K562 (cell line): ENCODE results near the gene KRT80. TPM values are rescaled to one million over a fixed set of nuclear protein-coding genes. Genes with fewer than 3 reads are reported as not detected.

Experiments
- ATAC-seq: fragments of 200-7000 bp; cut with Tn5 transposase; 3 replicates; pipeline ENCODE4 v1.9.1; 2020; ENCODE audit warnings: moderate library complexity
- BruUV-seq: library from RNA; stranded (reverse); fragments of 400-500 nt; replicated peaks from 2 replicates; lab custom pipeline; 2021; lab: Mats Ljungman, UMichigan
- CTCF ChIA-PET: fragments of 300-600 bp; formaldehyde crosslinking; extraction: SDS; loops from one replicate; lab custom pipeline; 2021; ENCODE audit warnings: low intra/inter-chr PET ratio; lab: Yijun Ruan, JAX
- POLR2A ChIA-PET: fragments of 300-600, 350-650 bp; sonication (Branson Sonifier 250); formaldehyde crosslinking; extraction: SDS; loops from one replicate; lab custom pipeline; 2021; ENCODE audit warnings: antibody characterized with exemption, inconsistent platforms; lab: Yijun Ruan, JAX
- DNase-seq, 4 experiments: peaks; one replicate each; pipeline versions ENCODE4 v3.0.0 to v3.0.0-alpha.2; 2011 to 2018; ENCODE audit warnings: low spot score in 3 of 4, mixed read lengths in 3 of 4; ENCODE audit errors: extremely low read depth in 1 of 4
- FAIRE-seq: peaks from 2 replicates; lab custom pipeline; 2011; peaks lifted over from hg19 to GRCh38; lab: Jason Lieb, UNC
- H2AFZ ChIP-seq: 2 replicates; pipeline ENCODE4 v1.6.0; 2011; ENCODE audit warnings: low read depth, low read length, control low read depth, inconsistent platforms
- H3K27ac ChIP-seq: fragments of 200-600 bp; 3 replicates; pipeline ENCODE4 v1.8.0; 2011; ENCODE audit warnings: low read depth, mild to moderate bottlenecking, control low read depth, inconsistent platforms, low read length, moderate library complexity, mixed read lengths; ENCODE audit errors: extremely low read depth
- H3K27me3 ChIP-seq, 2 experiments: fragments of 300-600 bp in 1 of 2; 2 replicates in 1 of 2; 3 replicates in 1 of 2; pipeline versions ENCODE4 v1.6.0 to v1.8.0; 2011; ENCODE audit warnings: inconsistent platforms in 2 of 2, low read length in 2 of 2, mild to moderate bottlenecking in 1 of 2, mixed read lengths in 1 of 2, moderate library complexity in 1 of 2; ENCODE audit not compliant: control insufficient read depth in 2 of 2, insufficient read depth in 2 of 2
- H3K36me3 ChIP-seq: fragments of 300-600 bp; 3 replicates; pipeline ENCODE4 v1.8.0; 2011; ENCODE audit warnings: mild to moderate bottlenecking, low read length, inconsistent platforms; ENCODE audit not compliant: control insufficient read depth, insufficient read depth
- H3K4me1 ChIP-seq, 2 experiments: fragments of 200-600 bp in 1 of 2; replicated peaks in 1 of 2; 2 replicates in 1 of 2; 3 replicates in 1 of 2; pipeline versions ENCODE4 v1.5.1 to v1.8.0; 2011; ENCODE audit warnings: inconsistent platforms in 2 of 2, low read length in 2 of 2, mild to moderate bottlenecking in 1 of 2, mixed read lengths in 1 of 2, moderate library complexity in 1 of 2; ENCODE audit not compliant: control insufficient read depth in 2 of 2, insufficient read depth in 2 of 2
- H3K4me2 ChIP-seq: 2 replicates; pipeline ENCODE4 v1.6.1; 2011; ENCODE audit warnings: low read length, control low read depth, inconsistent platforms, mixed read lengths; ENCODE audit not compliant: insufficient read depth
- H3K4me3 ChIP-seq: fragments of 200-600 bp; sonication (generic), shearing (Covaris generic); 2 replicates; pipeline ENCODE4 v1.5.1; 2016; ENCODE audit warnings: control low read depth, inconsistent platforms
- H3K79me2 ChIP-seq: fragments of 200-600 bp; 3 replicates; pipeline ENCODE4 v1.8.0; 2011; ENCODE audit warnings: low read length, inconsistent platforms; ENCODE audit not compliant: control insufficient read depth, insufficient read depth
- H3K9ac ChIP-seq, 2 experiments: 2 replicates each; pipeline versions ENCODE4 v1.6.0 to v1.6.1; 2011; ENCODE audit warnings: low read depth in 2 of 2, low read length in 2 of 2, control low read depth in 1 of 2, inconsistent platforms in 1 of 2, mild to moderate bottlenecking in 1 of 2, mixed read lengths in 1 of 2; ENCODE audit not compliant: insufficient read depth in 1 of 2
- H3K9me1 ChIP-seq: one replicate; pipeline ENCODE4 v1.6.0; 2011; ENCODE audit warnings: inconsistent platforms, mild to moderate bottlenecking, low read length, moderate library complexity; ENCODE audit not compliant: control insufficient read depth, insufficient read depth
- H3K9me3 ChIP-seq: replicated peaks from 2 replicates; pipeline ENCODE4 v1.5.1; 2011; ENCODE audit warnings: low read depth, low read length, inconsistent platforms; ENCODE audit not compliant: control insufficient read depth, insufficient read depth
- H4K20me1 ChIP-seq: replicated peaks from 2 replicates; pipeline ENCODE4 v1.6.1; 2011; ENCODE audit warnings: low read length, inconsistent platforms, mixed read lengths; ENCODE audit not compliant: control insufficient read depth, insufficient read depth
- BCOR ChIP-seq: fragments of 450-650 bp; IDR thresholded peaks from 2 replicates; pipeline ENCODE4 v1.6.1; 2016
- CCNT2 ChIP-seq: IDR thresholded peaks from 2 replicates; pipeline ENCODE4 v1.6.1; 2011; ENCODE audit warnings: borderline replicate concordance, low read depth, mild to moderate bottlenecking, moderate library complexity, mixed read lengths, low read length; ENCODE audit not compliant: insufficient read length; ENCODE audit errors: extremely low read depth
- FOXA3 ChIP-seq, 2 experiments: fragments of 450-650 bp in 1 of 2; sonication (generic) in 1 of 2; formaldehyde crosslinking; IDR thresholded peaks in 1 of 2; conservative IDR thresholded peaks in 1 of 2; 2 replicates each; pipeline versions ENCODE4 v1.4.0 to v1.8.0; 2020 to 2022; ENCODE audit warnings: mild to moderate bottlenecking in 2 of 2, missing genetic modification reagents in 1 of 2
- HNRNPH1 ChIP-seq: fragments of 200-400 bp; formaldehyde crosslinking; optimal IDR thresholded peaks from 2 replicates; pipeline ENCODE3; 2017; ENCODE audit warnings: low read depth, mild to moderate bottlenecking, low read length, moderate library complexity
- HNRNPL ChIP-seq: fragments of 200-400 bp; formaldehyde crosslinking; IDR thresholded peaks from 2 replicates; pipeline ENCODE4 v1.6.1; 2017; ENCODE audit warnings: low read depth, mild to moderate bottlenecking, low read length
- HNRNPUL1 ChIP-seq: fragments of 200-400 bp; formaldehyde crosslinking; IDR thresholded peaks from 2 replicates; pipeline ENCODE4 v1.6.1; 2017; ENCODE audit warnings: low read length
- KLF13 ChIP-seq: fragments of 450-650 bp; IDR thresholded peaks from 2 replicates; pipeline ENCODE4 v1.6.1; 2016; ENCODE audit warnings: missing genetic modification characterization, low read depth, mild to moderate bottlenecking, missing compliant biosample characterization, moderate library complexity, borderline replicate concordance
- MYC ChIP-seq, 2 experiments: fragments of 250-450 bp in 1 of 2; sonication (Bioruptor Pico) in 1 of 2; IDR thresholded peaks; 2 replicates each; pipeline versions ENCODE4 v1.5.1 to v1.6.1; 2012 to 2021; ENCODE audit warnings: low read depth in 2 of 2, borderline replicate concordance in 1 of 2, improper control_type of control experiment in 1 of 2, low read length in 1 of 2, mild to moderate bottlenecking in 1 of 2, moderate library complexity in 1 of 2
- RCOR1 ChIP-seq, 2 experiments: IDR thresholded peaks; 2 replicates each; pipeline ENCODE4 v1.6.1; 2012; ENCODE audit warnings: low read depth in 2 of 2, low read length in 2 of 2, borderline replicate concordance in 1 of 2, improper control_type of control experiment in 1 of 2
- SAFB ChIP-seq: fragments of 200-400 bp; formaldehyde crosslinking; IDR thresholded peaks from 2 replicates; pipeline ENCODE4 v1.6.1; 2017; ENCODE audit warnings: low read depth, low read length, borderline replicate concordance
- SMARCA5 ChIP-seq: fragments of 450-650 bp; IDR thresholded peaks from 2 replicates; pipeline ENCODE4 v1.6.1; 2016
- TCF3 ChIP-seq: sonication (generic); formaldehyde crosslinking; IDR thresholded peaks from 2 replicates; pipeline ENCODE4 v1.4.0; 2020; ENCODE audit warnings: mild to moderate bottlenecking, missing genetic modification reagents
- TCF7L2 ChIP-seq: fragments of 150-350 bp; IDR thresholded peaks from 2 replicates; pipeline ENCODE4 v1.6.1; 2016; ENCODE audit warnings: low read depth, mild to moderate bottlenecking, low read length, moderate library complexity
- ZFP36 ChIP-seq: fragments of 150-350 bp; IDR thresholded peaks from 2 replicates; pipeline ENCODE4 v1.6.1; 2018; ENCODE audit warnings: low read length, low read depth; ENCODE audit not compliant: partially characterized antibody
- ZKSCAN1 ChIP-seq: fragments of 150-350 bp; IDR thresholded peaks from 2 replicates; pipeline ENCODE4 v1.6.1; 2016; ENCODE audit warnings: low read depth, low read length
- ZNF354B ChIP-seq: fragments of 250-450 bp; sonication (Bioruptor Pico); IDR thresholded peaks from 2 replicates; pipeline ENCODE4 v1.4.0; 2020
- ZNF644 ChIP-seq: fragments of 200-800 bp; sonication (Bioruptor generic); IDR thresholded peaks from 2 replicates; pipeline ENCODE4 v1.6.1; 2016; ENCODE audit warnings: low read depth, missing genetic modification characterization, missing compliant biosample characterization
- WGBS: fragments of 100-300 bp; shearing (Covaris generic); methylation state at CpG from one replicate; pipeline ENCODE4 v1.1.6; 2016; ENCODE audit warnings: low coverage, mixed read lengths; ENCODE audit not compliant: insufficient coverage; ENCODE audit errors: missing lambda C conversion rate; 5-methylcytosine and 5-hydroxymethylcytosine counted together
- in situ Hi-C: fragments of 300-500 bp; cut with MboI; formaldehyde crosslinking; loops from 4 replicates; pipeline ENCODE4 v1.15.0; 2018; ENCODE audit warnings: inconsistent platforms, mixed read lengths
- intact Hi-C: fragments of 100-400 bp; cut with micrococcal nuclease; formaldehyde crosslinking; loops from 2 replicates; pipeline ENCODE4 v1.14.2; 2022
- polyA plus RNA-seq, 8 experiments: library from polyadenylated mRNA; depleted of rRNA in 4 of 8; stranded (reverse) in 5 of 8; unstranded in 3 of 8; fragments of >200 nt; fragmentation: Nextera tagmentation in 2 of 8; fragmentation: Illumina TruSeq in 1 of 8; extraction: Ambion mirVana in 2 of 8; extraction: Trizol in 1 of 8; gene quantifications; 2 replicates each; pipeline versions ENCODE4 v1.2.1 to v1.2.3, GENCODE V29; 2011 to 2014; ENCODE audit warnings: inconsistent platforms in 1 of 8, missing spikeins in 1 of 8
- total RNA-seq, 7 experiments: library from RNA; depleted of rRNA in 6 of 7; stranded (reverse); fragments of >200 nt in 6 of 7; fragmentation: Illumina TruSeq in 2 of 7; extraction: Trizol in 2 of 7; gene quantifications; 2 replicates each; pipeline versions ENCODE4 v1.2.1 to v1.2.3, GENCODE V29; 2011 to 2021; ENCODE audit warnings: low replicate concordance in 1 of 7
- TF ChIP-seq, protein P1 (sequence below): sonication (generic); formaldehyde crosslinking; IDR thresholded peaks from 2 replicates; pipeline ENCODE4 v1.8.0; 2022; ENCODE audit warnings: missing genetic modification reagents, mild to moderate bottlenecking, borderline replicate concordance
- TF ChIP-seq, protein P2 (sequence below): IDR thresholded peaks from 2 replicates; pipeline ENCODE4 v1.6.1; 2014; ENCODE audit warnings: antibody characterized with exemption

Gene KRT80
- total and polyA plus RNA-seq, 9 of the 15 experiments (the other 6 are each of a cell fraction or from before 2014, with no cell fraction given) = not detected

DNA sequence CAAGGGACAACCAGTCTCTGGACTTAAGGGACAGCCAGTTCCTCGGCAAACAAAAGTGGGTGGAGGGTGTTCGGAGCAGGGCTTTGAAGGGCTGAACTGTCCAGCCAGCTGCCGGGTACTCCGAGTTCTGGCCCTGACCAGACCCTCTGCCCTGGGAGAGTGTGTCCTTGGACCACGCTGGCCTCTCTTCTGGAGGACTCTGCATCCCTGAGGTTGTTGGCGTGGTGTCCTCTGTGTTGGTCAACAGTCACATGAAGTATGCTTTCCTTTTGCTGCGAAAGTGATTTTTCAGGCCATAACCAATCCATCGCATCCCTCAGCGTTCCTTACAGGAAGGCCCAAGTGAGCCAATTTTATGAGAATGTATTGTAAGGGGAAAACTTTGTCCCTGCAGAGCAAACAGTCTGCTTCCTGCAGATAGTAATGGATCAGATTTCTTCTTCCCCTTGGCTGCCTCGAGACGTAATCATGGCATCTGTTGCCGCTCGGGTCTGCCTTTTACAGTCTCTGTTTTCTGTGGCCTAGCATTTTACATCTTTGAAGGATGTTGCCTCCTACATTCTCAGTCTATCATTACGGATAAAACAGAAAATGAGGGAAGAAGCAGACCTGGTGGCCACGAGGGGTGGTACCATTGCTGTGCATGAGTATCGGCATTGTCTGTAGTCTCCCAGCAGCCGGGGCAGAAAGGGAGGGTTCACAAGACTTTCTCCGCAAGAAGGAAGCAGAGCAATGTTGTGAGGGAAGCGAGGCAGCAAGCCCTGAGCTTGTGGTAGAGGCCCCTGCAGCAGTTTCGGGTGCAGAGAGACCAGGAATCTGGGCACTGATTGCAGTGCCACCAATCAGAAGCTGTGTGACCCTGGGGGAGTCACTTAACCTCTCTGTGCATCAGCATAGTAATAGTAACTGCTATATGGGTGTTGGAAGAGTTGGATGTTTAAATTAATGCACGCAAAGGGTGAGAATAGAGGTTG is 64.9 kb downstream of the KRT80 start:
- FAIRE-seq = no peak
- peaks cover 23 to 56% of the 10 kb centered on the region in 2 experiments; a peak in 4 of 5 replicates for H3K27me3 ChIP-seq
- 4% methylated on average over 21 of the region's 21 CpGs for WGBS
- H3K27ac ChIP-seq = no peak overlapping the region
- H2AFZ ChIP-seq = no peak overlapping the region
- BruUV-seq = no TSS peak
- no peaks in the 10 kb centered on the region for H3K79me2 ChIP-seq
- no peak for ATAC-seq
- H3K4me3 ChIP-seq = no peak overlapping the region
- no peaks in the 10 kb centered on the region for H3K9me3 ChIP-seq
- POLR2A ChIA-PET = interaction anchor here (0.7 to 1.1 kb wide), 3 partner anchors 9 to 973 kb away, joined by 3 to 4 read pairs (median 4); no protein-coding TSS in a partner anchor
- H3K9me1 ChIP-seq = peaks cover 2% of the 10 kb centered on the region
- H3K36me3 ChIP-seq = no peaks in the 10 kb centered on the region
- H3K4me1 ChIP-seq = peaks cover 0 to 14% of the 10 kb centered on the region in 2 experiments; a peak in 1 of 5 replicates
- no peak overlapping the region for H3K9ac ChIP-seq
- intact Hi-C loops (no loop called here), in situ Hi-C loops (no loop called here)
- DNase-seq = peak in 1 of 4 experiments; percentile 7
- no peaks in the 10 kb centered on the region; the same call in 1 of the 2 replicates for H4K20me1 ChIP-seq
- CTCF ChIA-PET = interaction anchor here (1.0 kb wide), 1 partner anchor 102 kb away, joined by 3 read pairs; no protein-coding TSS in a partner anchor
- H3K4me2 ChIP-seq = no peak overlapping the region
- TF ChIP-seq, protein P1, sequence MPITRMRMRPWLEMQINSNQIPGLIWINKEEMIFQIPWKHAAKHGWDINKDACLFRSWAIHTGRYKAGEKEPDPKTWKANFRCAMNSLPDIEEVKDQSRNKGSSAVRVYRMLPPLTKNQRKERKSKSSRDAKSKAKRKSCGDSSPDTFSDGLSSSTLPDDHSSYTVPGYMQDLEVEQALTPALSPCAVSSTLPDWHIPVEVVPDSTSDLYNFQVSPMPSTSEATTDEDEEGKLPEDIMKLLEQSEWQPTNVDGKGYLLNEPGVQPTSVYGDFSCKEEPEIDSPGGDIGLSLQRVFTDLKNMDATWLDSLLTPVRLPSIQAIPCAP (CRISPR knock-in tag) = no peak
- TF ChIP-seq FOXA3 (CRISPR knock-in tag; conservative IDR thresholded peaks at IDR 0.05 in 1 of 2, IDR thresholded peaks at IDR 0.05 in 1 of 2) = peak; percentile 25 to 81; a peak in 2 of 4 replicates
- peak; percentile 82 for TF ChIP-seq ZFP36
- TF ChIP-seq ZKSCAN1 = no peak
- TF ChIP-seq HNRNPH1 = no peak
- no peak for TF ChIP-seq TCF7L2
- TF ChIP-seq CCNT2 = no peak
- no peak for TF ChIP-seq ZNF644 (tag)
- no peak for TF ChIP-seq HNRNPL
- no peak for TF ChIP-seq ZNF354B (CRISPR knock-in tag)
- peak; percentile 40; the same call in 1 of the 2 replicates for TF ChIP-seq TCF3 (CRISPR knock-in tag)
- no peak for TF ChIP-seq HNRNPUL1
- TF ChIP-seq, protein P2, sequence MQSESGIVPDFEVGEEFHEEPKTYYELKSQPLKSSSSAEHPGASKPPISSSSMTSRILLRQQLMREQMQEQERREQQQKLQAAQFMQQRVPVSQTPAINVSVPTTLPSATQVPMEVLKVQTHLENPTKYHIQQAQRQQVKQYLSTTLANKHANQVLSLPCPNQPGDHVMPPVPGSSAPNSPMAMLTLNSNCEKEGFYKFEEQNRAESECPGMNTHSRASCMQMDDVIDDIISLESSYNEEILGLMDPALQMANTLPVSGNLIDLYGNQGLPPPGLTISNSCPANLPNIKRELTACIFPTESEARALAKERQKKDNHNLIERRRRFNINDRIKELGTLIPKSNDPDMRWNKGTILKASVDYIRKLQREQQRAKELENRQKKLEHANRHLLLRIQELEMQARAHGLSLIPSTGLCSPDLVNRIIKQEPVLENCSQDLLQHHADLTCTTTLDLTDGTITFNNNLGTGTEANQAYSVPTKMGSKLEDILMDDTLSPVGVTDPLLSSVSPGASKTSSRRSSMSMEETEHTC = no peak
- 0 out of 2 replicates have a peak, but pooled peaks have one; percentile 35 for TF ChIP-seq SMARCA5
- TF ChIP-seq RCOR1 (IDR thresholded peaks at IDR 0.05; ENCODE audit: borderline replicate concordance in 1 of 2, low read depth in 2 of 2, low read length in 2 of 2) = peak in 1 of 2 experiments; percentile 46; a peak in 1 of 4 replicates
- TF ChIP-seq MYC (IDR thresholded peaks at IDR 0.05; ENCODE audit: low read depth, low read length) = no peak
- no peak for TF ChIP-seq MYC (CRISPR knock-in tag; IDR thresholded peaks at IDR 0.05; ENCODE audit: borderline replicate concordance, low read depth)
- peak; percentile 70; the same call in 1 of the 2 replicates for TF ChIP-seq BCOR
- TF ChIP-seq SAFB = no peak
- no peak for TF ChIP-seq KLF13 (tag)
